Activated T-cell treated with anti-CD3 and anti-CD28 coated beads for 1 hour (primary cell): ENCODE results near the gene CSTF1.
A peak's percentile ranks its signal among the peaks of the same experiment; 100 is the strongest.
"Not testable (repeated sequence)": the region's sequence is repeated elsewhere in the genome, so short reads cannot be mapped to it uniquely, and the experiment has no call there.

Source experiments
- DNase-seq: peaks from one replicate; pipeline ENCODE4 v3.0.0-alpha.2; 2020; ENCODE audit warnings: low read depth

Gene CSTF1

GRCh38 chr20:56369179-56369578 lies 23.3 kb upstream of the CSTF1 start:
- no peak for DNase-seq

GRCh38 chr20:56371977-56372376 lies 20.5 kb upstream of the CSTF1 start:
- DNase-seq, result no peak

- no peak for DNase-seq
Observed at GRCh38 chr20:56372850-56373249, 19.6 kb upstream of the CSTF1 start.

- no peak for DNase-seq
Observed at GRCh38 chr20:56373942-56374341, 18.5 kb upstream of the CSTF1 start.

GRCh38 chr20:56376331-56376730 lies 16.1 kb upstream of the CSTF1 start:
- no peak for DNase-seq

GRCh38 chr20:56378386-56378785 lies 14.1 kb upstream of the CSTF1 start:
- DNase-seq, result no peak

GRCh38 chr20:56380375-56380774 lies 12.1 kb upstream of the CSTF1 start:
- no peak for DNase-seq

GRCh38 chr20:56381501-56381900 lies 10.9 kb upstream of the CSTF1 start:
- no peak for DNase-seq

GRCh38 chr20:56382696-56383095 lies 9.7 kb upstream of the CSTF1 start:
- no peak for DNase-seq

GRCh38 chr20:56383334-56383733 lies 9.1 kb upstream of the CSTF1 start:
- DNase-seq, result no peak

GRCh38 chr20:56385130-56385529 lies 7.3 kb upstream of the CSTF1 start:
- no peak for DNase-seq

- DNase-seq, result no peak
Observed at GRCh38 chr20:56386219-56386618, 6.2 kb upstream of the CSTF1 start.

GRCh38 chr20:56388882-56389281 lies 3.6 kb upstream of the CSTF1 start:
- no peak for DNase-seq

- no peak for DNase-seq
Observed at GRCh38 chr20:56389807-56390206, 2.6 kb upstream of the CSTF1 start.

GRCh38 chr20:56390396-56390795 lies 2.0 kb upstream of the CSTF1 start:
- DNase-seq, result not testable (repeated sequence)

- DNase-seq, result no peak
Observed at GRCh38 chr20:56391037-56391436, 1.4 kb upstream of the CSTF1 start.

GRCh38 chr20:56391596-56392131 lies 781 bp upstream of the CSTF1 start:
- no peak for DNase-seq

GRCh38 chr20:56392881-56393482 lies 537 bp downstream of the CSTF1 start:
- no peak for DNase-seq

- DNase-seq, result no peak
Observed at GRCh38 chr20:56393653-56394052, 1.2 kb downstream of the CSTF1 start.

- DNase-seq, result no peak
Observed at GRCh38 chr20:56395166-56395565, 2.7 kb downstream of the CSTF1 start.

- DNase-seq, result peak; percentile 53
Observed at GRCh38 chr20:56400001-56400640, 7.7 kb downstream of the CSTF1 start.

GRCh38 chr20:56403465-56403864 lies 11.0 kb downstream of the CSTF1 start:
- no peak for DNase-seq

GRCh38 chr20:56405356-56405755 lies 12.9 kb downstream of the CSTF1 start:
- not testable (repeated sequence) for DNase-seq

GRCh38 chr20:56406910-56407309 lies 14.5 kb downstream of the CSTF1 start:
- no peak for DNase-seq
